Muscle of arm (tissue), 12 donors: ENCODE measurements around the gene SMAD3. TPM values are rescaled to one million over a fixed set of nuclear protein-coding genes. Genes with fewer than 3 reads are reported as not detected.

ENCODE experiments used
- DNase-seq: peaks from one replicate; pipeline ENCODE4 v3.0.0-alpha.2; 2013
- polyA plus RNA-seq, 12 donors: library from polyadenylated mRNA; unstranded; fragments of 120-200 nt; gene quantifications; one replicate each; pipeline ENCODE4 v1.2.1, GENCODE V29; 2013; ENCODE audit not compliant: insufficient read length in 12 of 12

Gene SMAD3
- polyA plus RNA-seq, 12 donors, result 22.4 to 79.5 (median 26.0) TPM; not detected in 1

DNA sequence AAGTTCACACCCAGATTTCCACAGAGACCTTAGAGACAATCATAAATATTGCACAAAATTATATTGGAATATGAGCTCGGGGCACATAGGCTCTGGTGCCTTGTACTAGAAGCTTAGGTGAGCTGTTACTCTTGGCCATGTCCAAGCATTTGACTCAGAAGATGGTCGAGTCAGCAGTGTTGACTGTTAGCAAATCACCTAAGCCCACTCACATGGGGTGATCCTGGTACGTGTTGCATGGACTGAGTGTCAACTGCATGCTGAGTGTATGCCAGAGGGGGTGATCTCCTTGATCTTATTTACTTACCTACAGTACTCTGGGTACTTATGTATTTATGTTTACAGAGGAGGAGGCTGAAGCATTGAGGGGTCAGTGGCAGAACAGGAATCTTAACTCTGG, 14.0 kb downstream of the SMAD3 start:
- no peak for DNase-seq

DNA sequence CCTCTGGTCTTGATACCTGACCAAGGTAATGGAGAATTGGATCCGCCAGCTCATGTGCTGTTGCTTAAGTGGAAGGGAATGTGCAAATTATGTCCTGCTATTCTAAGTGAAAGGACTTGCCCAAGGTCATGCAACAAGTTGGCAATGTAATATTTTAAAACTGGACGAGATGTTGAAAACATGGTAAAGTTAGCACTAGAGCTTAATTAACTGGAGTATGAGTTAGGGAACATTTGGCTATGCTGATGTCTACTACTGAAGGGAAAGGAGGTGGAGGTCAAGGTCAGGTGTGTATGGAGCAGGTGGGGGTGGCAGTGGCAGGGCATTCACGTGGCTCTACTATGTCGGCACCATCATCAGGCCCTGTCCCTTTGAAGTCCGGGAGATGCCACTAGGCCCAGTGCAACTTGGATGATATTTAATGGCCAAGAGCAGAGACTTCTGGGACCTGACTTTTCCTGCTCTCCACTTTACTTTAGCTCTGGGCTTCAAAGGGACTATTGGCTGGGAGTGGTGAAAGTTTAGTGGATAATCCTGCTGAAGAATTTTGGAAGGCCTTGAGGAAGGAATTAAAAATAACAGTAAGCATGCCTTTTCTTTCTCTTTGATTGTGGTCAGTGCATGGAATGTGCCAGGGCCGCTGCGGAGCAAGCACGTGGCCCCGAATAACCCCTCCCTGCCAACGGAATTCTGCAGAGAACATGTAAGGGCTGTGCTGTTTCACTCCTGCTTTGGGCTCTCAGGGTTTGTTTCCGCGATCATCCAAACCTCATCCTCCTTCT, 14.9 kb downstream of the SMAD3 start:
- DNase-seq, result no peak

DNA sequence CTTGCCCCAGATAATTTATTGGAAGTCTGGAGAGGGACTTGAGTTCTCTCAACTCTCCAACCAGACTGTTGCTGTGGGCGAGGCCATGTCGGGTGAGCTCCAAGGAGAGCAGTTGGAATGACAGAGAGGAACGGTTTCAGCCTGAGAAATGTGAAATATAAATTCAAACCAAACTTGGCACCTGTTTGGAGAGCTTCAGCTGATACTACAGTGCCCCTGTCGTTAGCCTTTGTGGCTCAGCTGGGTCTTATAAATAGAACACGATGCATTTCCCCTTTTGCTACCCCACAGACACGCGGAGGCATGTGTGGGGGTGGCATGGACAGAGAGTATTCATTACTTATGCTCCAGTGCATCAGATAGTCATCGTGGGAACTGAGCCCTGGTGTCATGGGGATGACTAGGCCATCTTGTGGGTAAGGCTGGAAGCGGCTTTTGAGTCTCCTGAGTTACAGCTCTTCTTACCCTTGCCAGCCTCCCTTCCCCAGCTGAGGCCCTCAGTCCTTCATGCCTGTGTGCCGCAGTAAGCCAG, 15.6 kb downstream of the SMAD3 start:
- no peak for DNase-seq

DNA sequence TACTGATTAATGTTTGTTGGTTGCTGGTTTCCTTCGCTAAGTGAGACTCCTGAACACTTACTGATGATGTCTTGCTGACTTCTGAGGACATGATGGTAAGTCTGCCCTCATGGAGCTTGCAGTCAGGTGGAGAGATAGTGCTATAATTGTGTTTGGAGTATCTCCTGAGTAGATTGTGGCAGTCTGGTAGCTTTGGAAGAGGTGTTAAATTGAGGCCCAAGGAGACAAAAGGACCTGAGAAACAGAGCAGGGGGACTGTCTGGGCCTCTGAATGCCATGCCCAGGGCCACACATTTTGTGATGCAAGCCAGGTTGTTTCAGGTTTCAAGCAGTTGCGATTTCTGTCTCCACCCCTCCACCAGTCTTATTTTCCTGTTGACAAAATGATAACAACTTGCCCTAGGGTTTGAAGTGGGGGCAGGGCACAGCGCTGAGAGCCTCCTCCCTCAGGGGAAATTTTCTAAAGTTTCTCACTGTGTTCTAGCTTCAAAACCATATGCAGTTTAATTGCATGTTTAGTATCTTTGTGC, 16.7 kb downstream of the SMAD3 start:
- DNase-seq, result no peak

DNA sequence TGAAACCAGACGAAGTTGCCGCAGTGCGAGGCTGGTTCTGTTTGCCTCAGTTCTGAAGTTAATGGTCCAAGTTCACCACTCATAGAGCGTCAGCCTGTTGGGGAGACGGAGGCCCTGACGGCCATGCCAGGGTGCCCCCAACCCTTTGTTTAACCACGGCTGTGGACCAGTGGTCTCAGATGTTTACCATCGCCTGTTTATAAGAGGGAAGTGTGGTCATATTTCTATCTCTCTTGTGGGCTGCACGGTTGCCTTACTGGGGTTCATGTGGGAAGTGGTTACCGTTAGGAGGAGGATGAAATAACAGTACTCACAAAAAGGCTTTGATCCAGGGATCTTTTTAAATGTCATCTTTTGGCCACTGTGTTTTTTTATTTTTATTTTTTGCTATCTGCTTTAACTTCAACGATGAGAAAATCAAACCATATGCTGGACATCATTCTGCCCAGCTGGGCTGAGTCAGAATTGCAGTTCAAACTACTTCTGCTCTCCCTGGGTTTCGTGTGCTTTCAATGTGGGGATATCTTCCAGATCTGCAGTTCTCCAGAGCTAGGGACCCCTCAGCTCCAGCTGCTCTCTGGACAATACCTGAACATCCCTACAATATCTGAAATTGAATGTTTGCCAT, 17.8 kb downstream of the SMAD3 start:
- DNase-seq, result no peak

DNA sequence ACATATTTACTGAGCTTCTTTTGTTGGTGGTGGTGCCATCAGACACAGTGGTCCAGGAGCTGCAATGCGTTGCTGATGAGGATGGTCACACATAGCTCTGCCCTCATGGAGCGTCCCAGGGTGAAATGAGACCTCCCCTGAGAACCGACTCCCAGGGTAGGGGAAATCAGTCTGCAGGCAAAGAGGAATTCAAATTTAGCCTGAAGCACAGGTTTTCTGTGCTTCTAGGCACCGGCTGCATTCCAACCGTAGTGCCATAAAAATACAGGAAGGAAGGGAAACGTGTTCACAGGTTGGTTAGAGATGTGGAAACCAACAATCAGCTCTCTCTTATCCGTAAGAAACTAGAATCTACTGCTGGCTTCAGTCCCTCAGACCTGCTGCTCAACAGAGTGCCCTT, 19.2 kb downstream of the SMAD3 start:
- no peak for DNase-seq

DNA sequence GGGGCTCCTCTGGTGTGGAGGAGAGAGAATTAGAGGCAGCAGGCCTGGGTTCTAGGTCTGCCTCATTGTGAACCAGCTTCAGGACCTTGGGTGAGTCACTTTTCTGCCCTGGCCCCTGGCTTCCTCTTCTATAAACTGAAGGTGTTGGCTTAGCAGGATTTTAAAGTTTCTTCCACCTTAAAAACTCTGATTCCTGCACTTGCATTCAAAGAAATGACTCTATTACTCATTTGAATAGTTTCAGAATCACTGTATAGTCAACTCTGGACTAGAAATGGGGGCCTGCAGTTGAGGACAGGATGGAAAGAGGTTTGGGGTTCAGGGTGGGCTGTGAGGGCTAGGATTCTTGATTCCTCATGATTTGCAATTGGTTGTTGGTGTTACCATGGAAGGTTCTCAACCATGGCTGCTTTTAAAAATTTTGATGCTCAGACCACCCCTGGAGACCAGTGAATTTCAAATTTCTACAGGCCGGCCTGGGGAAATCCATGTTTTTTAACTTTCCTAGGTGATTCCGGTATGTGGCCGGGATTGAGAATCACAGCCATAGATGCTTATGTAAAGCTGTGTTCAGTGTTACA, 19.9 kb downstream of the SMAD3 start:
- DNase-seq, result no peak

DNA sequence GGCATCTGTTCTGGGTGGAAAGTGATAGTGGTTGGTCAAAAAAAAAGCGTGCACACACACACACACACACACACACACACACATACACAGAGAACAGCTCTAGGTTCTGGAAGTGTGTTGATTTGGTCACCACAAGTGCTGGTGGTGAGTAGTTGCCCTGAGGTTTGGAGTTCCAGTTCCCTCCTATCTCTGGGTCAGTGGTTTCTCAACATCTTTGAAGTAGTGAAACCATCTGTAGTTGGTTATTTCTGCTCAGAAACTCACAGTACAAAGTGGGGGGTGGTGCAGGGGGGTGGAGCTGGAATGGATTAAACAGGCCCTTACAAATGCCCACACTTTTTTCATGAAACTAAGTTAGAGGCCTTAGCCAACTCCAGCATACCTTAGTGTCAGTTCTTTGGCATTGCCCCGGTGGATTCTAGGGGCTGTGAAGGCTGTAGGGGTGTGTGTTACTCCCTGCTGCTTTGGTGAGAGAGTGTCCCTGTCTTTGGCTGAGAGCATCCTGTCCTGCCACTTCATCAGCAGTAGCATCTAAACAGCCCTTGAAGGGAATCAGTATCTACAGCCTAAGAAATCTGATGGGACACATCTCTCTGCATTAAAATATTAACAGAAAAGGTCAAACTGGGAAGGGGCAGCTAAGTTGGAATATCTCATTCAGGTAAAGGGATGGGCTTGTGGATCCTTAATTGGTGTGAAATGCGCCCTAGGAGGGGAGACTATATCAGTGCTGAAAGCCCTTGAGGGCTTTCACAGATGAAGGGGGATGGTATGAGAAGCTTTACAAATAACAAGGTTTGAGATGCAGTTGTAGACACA, 20.6 kb downstream of the SMAD3 start:
- no peak for DNase-seq

DNA sequence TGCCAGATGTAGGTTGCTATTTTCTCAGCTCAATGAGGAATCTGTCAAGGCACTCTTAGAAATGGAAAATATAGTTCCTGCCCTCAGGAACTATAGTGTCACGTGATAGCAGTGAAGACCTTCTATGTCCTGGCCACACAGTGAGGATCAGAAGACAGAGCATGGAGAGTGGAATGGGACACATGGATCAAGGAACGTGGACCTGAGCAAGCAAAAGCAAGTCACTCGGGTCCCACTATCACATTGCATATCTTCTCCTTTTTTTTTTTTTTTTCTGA, 21.2 kb downstream of the SMAD3 start:
- DNase-seq, result no peak

DNA sequence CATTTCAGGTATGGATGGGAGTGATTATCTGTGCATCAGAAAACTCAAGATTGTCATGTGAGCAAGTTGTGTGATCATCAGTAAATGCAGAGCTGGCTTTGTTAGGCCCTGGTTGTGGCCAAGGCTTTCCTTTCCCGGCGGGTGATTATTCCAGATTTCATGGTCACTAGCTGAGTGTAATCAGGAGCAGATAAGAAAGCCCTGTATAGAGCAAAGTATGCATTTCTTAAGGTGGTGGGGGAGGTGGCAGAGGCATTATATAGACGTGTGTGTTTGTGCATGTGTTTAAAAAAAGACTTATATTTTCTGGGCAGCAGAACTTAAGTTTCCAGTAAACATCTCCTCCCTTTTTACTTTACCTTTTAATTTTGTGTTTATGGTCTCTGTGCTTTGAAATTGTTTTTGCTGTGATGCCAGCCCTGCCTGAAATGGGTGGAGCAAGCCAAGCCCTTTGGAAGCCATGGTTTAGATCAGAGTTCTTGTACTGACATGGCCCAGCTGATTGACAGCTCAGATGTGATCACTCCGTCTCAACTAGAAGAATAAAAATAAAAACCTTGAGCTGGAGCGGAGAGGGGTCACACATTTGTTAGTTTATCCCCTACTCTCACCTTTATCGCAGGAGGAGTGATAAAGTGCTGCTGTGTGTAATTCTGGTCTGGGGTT, 22.2 kb downstream of the SMAD3 start:
- no peak for DNase-seq

DNA sequence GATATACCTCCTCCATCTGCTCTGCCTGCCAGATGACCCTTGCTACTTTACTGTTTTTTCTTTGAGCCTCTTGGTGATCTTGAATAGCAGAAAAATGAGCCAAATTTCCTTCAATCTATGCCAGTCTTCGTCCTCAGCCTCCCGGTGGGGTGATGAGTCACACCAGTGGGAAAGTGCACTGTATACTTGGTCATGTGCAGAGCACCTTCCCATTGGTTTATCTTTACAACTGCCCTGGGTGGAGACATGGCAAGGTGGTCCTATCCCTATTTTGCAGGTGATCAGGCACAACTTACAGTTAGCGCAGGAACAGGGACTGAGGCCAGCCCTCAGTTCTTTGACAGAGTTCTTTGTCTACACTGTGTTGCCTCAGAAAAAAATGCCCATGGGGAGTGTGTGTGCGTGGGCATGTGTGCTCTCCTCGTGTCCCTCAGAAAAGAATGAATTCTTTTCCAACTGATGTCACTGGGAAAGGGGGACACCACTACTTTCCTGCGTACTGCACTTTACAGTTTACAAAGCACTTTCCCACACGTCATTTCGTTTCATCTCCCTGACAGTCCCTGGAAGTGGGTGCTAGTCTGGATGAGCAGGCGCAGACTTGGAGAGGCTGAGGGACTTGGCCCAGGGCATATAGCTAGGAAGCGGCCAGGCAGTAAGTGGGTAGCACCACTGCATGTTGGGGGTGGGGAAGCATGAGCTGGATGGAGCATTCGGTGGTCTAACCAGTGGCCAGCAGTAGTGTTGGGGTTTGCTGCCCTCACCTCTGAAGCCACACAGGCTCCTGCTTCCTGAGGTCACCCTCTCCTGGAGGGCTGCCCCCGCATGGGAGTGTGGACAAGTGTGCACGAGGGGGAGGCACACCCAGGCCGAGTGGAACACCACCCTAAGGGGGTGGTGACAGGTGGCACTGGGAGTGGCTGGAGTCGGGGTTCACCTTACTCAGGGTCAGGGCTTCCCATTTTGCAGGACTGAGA, 24.1 kb downstream of the SMAD3 start:
- DNase-seq, result no peak

DNA sequence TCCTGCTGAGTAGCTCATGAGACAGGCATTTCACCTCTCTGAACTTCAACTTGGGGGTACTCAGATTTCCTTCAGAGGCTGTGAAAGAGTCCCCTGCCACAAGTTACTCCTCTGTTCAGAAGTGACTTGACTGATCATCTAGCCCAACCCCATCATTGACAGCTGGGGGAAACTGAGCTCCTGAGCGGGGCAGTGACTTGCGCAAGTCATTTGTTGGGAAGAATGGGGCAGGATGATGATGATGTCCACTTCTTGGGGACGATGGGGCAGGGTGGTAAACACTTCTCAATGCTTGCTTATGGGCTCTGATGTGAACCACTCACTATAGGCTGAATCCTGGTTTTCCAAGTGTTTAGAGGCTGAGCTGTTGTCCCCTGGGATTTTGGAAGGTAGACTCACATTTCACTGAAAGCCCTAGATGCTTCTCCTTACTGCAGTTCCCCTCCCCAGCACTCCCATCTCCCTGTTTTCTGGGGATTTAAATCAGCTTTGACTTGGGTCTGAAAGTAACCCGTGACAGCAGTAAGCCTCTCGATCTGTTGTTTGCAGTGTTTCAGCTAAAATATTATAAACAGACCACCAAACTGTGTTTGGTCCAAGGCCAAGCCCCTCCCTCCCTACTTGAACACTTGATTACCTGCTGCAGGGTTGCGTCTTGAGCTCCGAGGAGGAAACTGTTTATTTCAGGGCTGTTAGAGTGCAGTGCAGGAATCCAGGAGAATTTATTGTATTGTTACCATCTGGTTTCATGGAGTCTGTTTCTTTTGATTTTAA, 25.1 kb downstream of the SMAD3 start:
- DNase-seq, result no peak

DNA sequence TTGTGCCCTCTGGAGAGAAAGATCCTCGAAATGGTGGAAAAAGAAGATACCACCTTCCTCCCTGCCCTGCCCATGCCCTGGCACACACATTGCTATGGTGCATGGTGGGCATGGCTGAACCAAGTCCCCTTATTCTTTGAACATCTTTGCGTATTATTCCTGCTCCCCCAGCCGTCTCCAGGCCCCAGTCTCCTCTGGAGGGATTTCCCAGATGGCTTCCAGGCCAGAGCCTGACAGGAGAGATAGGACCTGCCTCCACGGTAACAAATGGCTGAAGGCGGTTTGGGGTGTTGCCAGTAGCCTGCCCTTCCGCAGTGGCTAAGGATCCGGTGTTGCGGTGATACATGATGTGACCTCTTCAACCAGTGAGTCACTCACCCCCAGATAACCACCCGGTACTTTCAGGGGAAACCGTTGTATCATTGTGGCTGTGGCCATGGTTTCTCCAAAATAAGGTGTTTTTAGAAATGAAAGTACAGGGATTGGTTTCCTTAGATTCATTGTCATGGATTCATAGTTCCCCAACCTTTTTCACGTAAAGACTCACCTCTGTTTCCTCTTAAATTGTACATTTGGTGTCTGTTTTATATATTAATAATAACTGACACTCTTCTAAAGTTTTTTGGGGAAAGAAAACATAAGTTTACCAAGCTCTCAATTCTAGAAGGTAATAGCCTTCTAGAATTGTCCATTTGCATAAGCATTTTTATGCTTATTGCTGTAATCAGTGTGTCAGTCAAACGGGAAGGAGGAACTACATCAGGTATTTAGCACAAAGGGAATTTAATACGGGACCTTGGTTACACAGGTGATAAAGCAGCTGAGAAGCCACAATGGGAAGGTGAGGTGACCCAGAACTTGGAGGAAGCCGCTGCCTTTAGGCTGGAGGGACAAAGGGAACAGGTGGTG, 25.9 kb downstream of the SMAD3 start:
- DNase-seq, result no peak

DNA sequence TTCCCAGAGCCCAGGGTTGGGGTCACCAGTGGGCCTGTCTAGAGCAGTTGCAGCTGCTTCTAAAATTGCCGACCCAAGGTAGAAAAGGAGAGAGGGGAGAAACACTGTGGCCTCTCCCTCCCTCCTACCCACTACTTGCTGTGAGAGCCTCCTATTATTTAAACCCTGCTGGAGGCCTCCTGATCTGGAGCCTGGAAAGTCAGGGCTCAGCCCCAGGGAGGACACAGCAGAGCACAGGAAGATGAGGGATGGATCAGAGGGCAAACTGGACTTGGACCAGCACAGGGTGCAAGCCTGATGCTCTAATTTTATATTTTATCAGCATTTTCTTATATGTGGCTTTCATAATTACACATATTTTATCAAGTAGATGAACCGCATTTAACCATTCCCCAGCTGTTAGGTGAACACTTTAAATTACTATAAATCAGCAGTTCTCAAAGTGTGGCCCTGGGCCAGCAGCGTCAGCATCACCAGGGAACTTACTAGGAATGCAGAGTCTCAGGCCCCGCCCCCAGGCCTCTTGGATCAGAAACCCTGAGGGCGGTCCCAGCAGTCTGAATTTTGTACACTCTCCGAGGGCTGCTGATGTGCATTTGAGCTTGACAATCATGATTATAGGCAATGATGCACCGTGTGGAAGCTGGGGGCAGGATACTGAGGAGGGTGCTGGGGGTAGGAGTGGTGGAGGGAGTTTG, 26.7 kb downstream of the SMAD3 start:
- no peak for DNase-seq

DNA sequence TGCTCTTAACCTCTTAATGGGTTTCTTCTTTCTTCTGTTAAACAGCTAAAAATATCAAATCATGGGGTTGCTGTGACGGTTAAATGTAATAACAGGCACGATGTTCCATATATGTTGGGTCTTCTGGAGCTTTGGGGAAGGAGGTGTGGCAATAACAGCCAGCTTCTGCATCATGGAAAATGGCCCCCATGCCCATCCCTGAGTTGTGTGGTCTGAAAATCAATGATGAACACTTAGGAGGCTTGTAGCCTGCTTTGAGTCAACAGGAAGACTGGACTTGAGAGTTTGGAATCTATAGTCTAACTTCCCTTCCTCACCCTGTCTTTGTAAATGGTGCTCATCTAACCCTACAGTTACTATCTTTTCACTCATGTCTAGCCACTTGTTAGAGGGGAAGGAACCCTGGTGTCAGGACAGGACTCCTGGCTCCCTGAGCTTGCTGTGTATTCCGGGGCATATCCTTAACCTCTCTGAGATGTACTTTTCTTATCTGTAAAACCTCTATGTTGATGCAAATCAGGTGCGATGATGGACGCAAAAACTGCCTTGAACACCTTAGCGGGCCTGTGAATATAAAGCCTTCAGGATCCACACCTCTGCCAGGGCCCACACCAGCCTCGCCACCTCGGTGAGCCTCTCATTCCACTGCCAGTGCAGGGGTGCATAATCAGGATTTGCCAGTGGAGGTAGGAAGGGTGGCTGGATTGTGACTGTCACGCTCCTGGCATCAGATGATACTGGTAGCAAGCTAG, 27.5 kb downstream of the SMAD3 start:
- DNase-seq, result no peak

DNA sequence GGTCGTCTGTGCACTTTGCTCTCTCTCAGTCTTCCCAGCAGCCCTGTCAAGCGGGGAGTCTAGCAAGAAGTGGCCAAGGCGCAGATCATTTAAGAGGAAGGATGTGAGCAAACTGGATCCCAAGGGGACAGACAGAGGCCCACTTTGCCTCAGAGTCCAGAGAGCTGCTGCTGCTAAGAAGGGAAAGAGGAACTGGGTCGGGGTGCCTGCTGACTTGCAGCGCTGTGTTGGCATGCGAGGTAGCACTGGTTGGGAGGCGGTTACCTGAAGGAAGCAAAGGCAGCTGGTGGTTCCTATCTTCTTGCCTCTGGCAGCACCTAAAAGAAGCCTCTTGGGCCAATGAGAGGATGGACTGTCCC, 28.1 kb downstream of the SMAD3 start:
- no peak for DNase-seq
